CD4-positive, alpha-beta memory T cell (primary cell): Measurements from ENCODE around the gene CCR9. TPM values are rescaled to one million over a fixed set of nuclear protein-coding genes. Genes with fewer than 3 reads are reported as not detected.

Source experiments
- CTCF ChIA-PET: fragments of 350-600 bp; sonication (Branson Sonifier 250); formaldehyde crosslinking; loops from one replicate; lab custom pipeline; 2021; ENCODE audit warnings: inconsistent platforms; ENCODE audit not compliant: partially characterized antibody; lab: Charles Lee
- POLR2A ChIA-PET: fragments of 350-600 bp; sonication (Branson Sonifier 250); formaldehyde crosslinking; loops from one replicate; lab custom pipeline; 2021; ENCODE audit not compliant: partially characterized antibody; lab: Charles Lee
- DNase-seq, 5 donors: peaks; one replicate each; pipeline versions ENCODE4 v3.0.0 to v3.0.0-alpha.2; 2020 to 2022; ENCODE audit warnings: mixed read lengths in 1 of 5
- H3K27ac ChIP-seq: one replicate; pipeline ENCODE4 v1.7.0; 2013; ENCODE audit warnings: low read depth, low read length
- H3K27me3 ChIP-seq: 2 replicates; pipeline ENCODE4 v1.7.0; 2013; ENCODE audit warnings: mild to moderate bottlenecking, low read length, moderate library complexity; ENCODE audit not compliant: insufficient read depth
- H3K36me3 ChIP-seq: 2 replicates; pipeline ENCODE4 v1.7.0; 2013; ENCODE audit warnings: mild to moderate bottlenecking, low read length, moderate library complexity; ENCODE audit not compliant: insufficient read depth
- H3K4me1 ChIP-seq: 2 replicates; pipeline ENCODE4 v1.7.0; 2013; ENCODE audit warnings: mild to moderate bottlenecking, low read length, moderate library complexity; ENCODE audit not compliant: insufficient read depth
- H3K4me3 ChIP-seq, 2 donors: one replicate each; pipeline ENCODE4 v1.7.0; 2013; ENCODE audit warnings: low read length in 2 of 2, mild to moderate bottlenecking in 1 of 2
- H3K9me3 ChIP-seq, 2 donors: one replicate each; pipeline ENCODE4 v1.7.0; 2013; ENCODE audit warnings: low read length in 2 of 2, control low read depth in 1 of 2; ENCODE audit not compliant: control insufficient read depth in 1 of 2
- H3K27ac Mint-ChIP-seq, 7 donors: one replicate each; pipeline ENCODE4 v1.8.0; 2020 to 2021; ENCODE audit warnings: mixed read lengths in 7 of 7, mild to moderate bottlenecking in 6 of 7, inconsistent platforms in 3 of 7, moderate library complexity in 3 of 7
- H3K27me3 Mint-ChIP-seq, 2 donors: one replicate each; pipeline ENCODE4 v1.8.0; 2020 to 2021; ENCODE audit warnings: mixed read lengths in 2 of 2
- H3K36me3 Mint-ChIP-seq, 2 donors: one replicate each; pipeline ENCODE4 v1.8.0; 2020 to 2021; ENCODE audit warnings: mixed read lengths in 2 of 2, inconsistent platforms in 1 of 2, mild to moderate bottlenecking in 1 of 2
- H3K4me1 Mint-ChIP-seq, 4 donors: one replicate each; pipeline ENCODE4 v1.8.0; 2020 to 2021; ENCODE audit warnings: mixed read lengths in 4 of 4, mild to moderate bottlenecking in 1 of 4
- H3K4me3 Mint-ChIP-seq, 8 donors: one replicate each; pipeline ENCODE4 v1.8.0; 2020 to 2021; ENCODE audit warnings: mixed read lengths in 8 of 8, mild to moderate bottlenecking in 7 of 8, moderate library complexity in 6 of 8, inconsistent platforms in 3 of 8
- H3K9me3 Mint-ChIP-seq, 8 donors: one replicate each; pipeline ENCODE4 v1.8.0; 2020 to 2021; ENCODE audit warnings: mixed read lengths in 8 of 8, mild to moderate bottlenecking in 5 of 8, inconsistent platforms in 3 of 8, moderate library complexity in 1 of 8
- intact Hi-C: fragments of 100-400 bp; cut with micrococcal nuclease; formaldehyde crosslinking; loops from one replicate; pipeline ENCODE4 v1.15.1; 2023
- polyA plus RNA-seq, 2 donors: library from polyadenylated mRNA; unstranded; fragments of 300-500 nt; fragmentation: Illumina TruSeq; gene quantifications; one replicate each; pipeline ENCODE4 v1.2.3, GENCODE V29; 2021
- total RNA-seq, 2 experiments: library from RNA; stranded (reverse); gene quantifications; one replicate each; pipeline ENCODE4 v1.2.3, GENCODE V29; 2021

The CCR9 gene
- total and polyA plus RNA-seq, 4 experiments from 2014 or later = 3.9 to 4.5 (median 4.2) TPM

GRCh38 chr3:45950686-45951600 is 64.6 kb downstream of the CCR9 start:
- no peak overlapping the region for H3K27ac ChIP-seq
- no peaks in the 10 kb centered on the region for H3K9me3 ChIP-seq
- Mint-ChIP-seq H3K4me1 (peaks cover 26 to 85% (median 56%) of the 10 kb centered on the region in 4 donors), H3K27ac (peak overlapping the region; percentile 55 to 93 (median 89)), H3K36me3 (peaks cover 90 to 92% of the 10 kb centered on the region in 2 donors), H3K27me3 (no peaks in the 10 kb centered on the region), H3K4me3 (peak overlapping the region in 7 of 8 donors; percentile 17 to 79 (median 54)), H3K9me3 (peaks cover 0 to under 1% (median 0%) of the 10 kb centered on the region in 8 donors)
- ChIA-PET CTCF (interaction anchor here (0.9 to 5.1 kb wide), 16 partner anchors 9 to 284 kb away, joined by 3 to 37 read pairs (median 5); no protein-coding TSS in a partner anchor), POLR2A (interaction anchor here (0.7 to 18.1 kb wide), 23 partner anchors 8 to 422 kb away, joined by 3 to 195 read pairs (median 5); partner anchors contain the start of genes CCR5, CXCR6, FYCO1 and SACM1L)
- peaks cover 61% of the 10 kb centered on the region for H3K4me1 ChIP-seq
- no peaks in the 10 kb centered on the region for H3K27me3 ChIP-seq
- intact Hi-C loops = loop anchor here (2.0 kb wide), 1 partner anchor 44 kb away; the partner anchor contains the start of gene FYCO1
- H3K4me3 ChIP-seq = no peak overlapping the region
- peaks cover 90% of the 10 kb centered on the region for H3K36me3 ChIP-seq
- peak; percentile 57 to 76 (median 67) for DNase-seq

GRCh38 chr3:45951946-45952345 is 65.6 kb downstream of the CCR9 start:
- peaks cover 83% of the 10 kb centered on the region for H3K36me3 ChIP-seq
- ChIA-PET POLR2A (interaction anchor here (0.7 to 18.1 kb wide), 10 partner anchors 8 to 421 kb away, joined by 3 to 195 read pairs (median 12); partner anchors contain the start of genes CXCR6 and FYCO1), CTCF (interaction anchor here (0.6 to 5.1 kb wide), 10 partner anchors 8 to 126 kb away, joined by 3 to 37 read pairs (median 8); partner anchors contain the start of gene CXCR6)
- H3K4me1 Mint-ChIP-seq = peaks cover 21 to 82% (median 46%) of the 10 kb centered on the region in 4 donors
- no peaks in the 10 kb centered on the region for H3K9me3 Mint-ChIP-seq
- H3K27me3 Mint-ChIP-seq = no peaks in the 10 kb centered on the region
- peaks cover 51% of the 10 kb centered on the region for H3K4me1 ChIP-seq
- H3K36me3 Mint-ChIP-seq = peaks cover 87 to 89% of the 10 kb centered on the region in 2 donors
- DNase-seq = no peak
- H3K27me3 ChIP-seq = no peaks in the 10 kb centered on the region
- H3K4me3 Mint-ChIP-seq = no peak overlapping the region
- H3K27ac Mint-ChIP-seq = peak overlapping the region in 6 of 7 donors; percentile 29 to 93 (median 88)
- no peak overlapping the region for H3K27ac ChIP-seq
- H3K4me3 ChIP-seq = no peak overlapping the region
- H3K9me3 ChIP-seq = no peaks in the 10 kb centered on the region
- intact Hi-C loops = loop anchor here (2.0 kb wide), 1 partner anchor 43 kb away; the partner anchor contains the start of gene FYCO1

GRCh38 chr3:45952456-45952855 is 66.1 kb downstream of the CCR9 start:
- Histone ChIP-seq H3K27ac (no peak overlapping the region), H3K9me3 (no peaks in the 10 kb centered on the region), H3K36me3 (peaks cover 82% of the 10 kb centered on the region), H3K4me3 (no peak overlapping the region), H3K4me1 (peaks cover 47% of the 10 kb centered on the region), H3K27me3 (no peaks in the 10 kb centered on the region)
- no peaks in the 10 kb centered on the region for H3K9me3 Mint-ChIP-seq
- DNase-seq = no peak
- H3K27me3 Mint-ChIP-seq = no peaks in the 10 kb centered on the region
- peak overlapping the region in 5 of 7 donors; percentile 29 to 93 (median 80) for H3K27ac Mint-ChIP-seq
- H3K4me3 Mint-ChIP-seq = no peak overlapping the region
- H3K36me3 Mint-ChIP-seq = peaks cover 85 to 89% of the 10 kb centered on the region in 2 donors
- ChIA-PET POLR2A (interaction anchor here (0.7 to 18.1 kb wide), 7 partner anchors 9 to 116 kb away, joined by 3 to 195 read pairs (median 22); partner anchors contain the start of genes CXCR6 and FYCO1), CTCF (interaction anchor here (0.6 to 5.1 kb wide), 8 partner anchors 9 to 426 kb away, joined by 3 to 37 read pairs (median 8); partner anchors contain the start of gene CXCR6)
- intact Hi-C loops = no loop called here
- H3K4me1 Mint-ChIP-seq = peaks cover 20 to 80% (median 43%) of the 10 kb centered on the region in 4 donors

Other genes with a start within 250 kb of the CCR9 start
- gene SACM1L, start 197.1 kb upstream of the CCR9 start, total RNA-seq = 100 to 1,000 TPM in 1 of 2 experiments, 10 to 100 TPM in 1; 95.7 to 104 TPM
- gene SACM1L, start 197.1 kb upstream of the CCR9 start, polyA plus RNA-seq = 10 to 100 TPM; 27.6 to 39.1 TPM
- gene SLC6A20, start 90.0 kb upstream of the CCR9 start, total RNA-seq = not detected
- gene SLC6A20, start 90.0 kb upstream of the CCR9 start, polyA plus RNA-seq = under 1 TPM in 1 of 2 donors, not detected in 1; 0.41 TPM
- 10 to 100 TPM in 1 of 2 experiments, 1 to 10 TPM in 1; 7.1 to 10.0 TPM for gene LZTFL1, start 44.4 kb upstream of the CCR9 start, total RNA-seq
- gene LZTFL1, start 44.4 kb upstream of the CCR9 start, polyA plus RNA-seq = 10 to 100 TPM in 1 of 2 donors, 1 to 10 TPM in 1; 6.9 to 11.7 TPM
- gene CXCR6, start 56.9 kb downstream of the CCR9 start, total RNA-seq = 1 to 10 TPM; 8.6 to 9.6 TPM
- 10 to 100 TPM in 1 of 2 donors, 1 to 10 TPM in 1; 6.1 to 13.6 TPM for gene CXCR6, start 56.9 kb downstream of the CCR9 start, polyA plus RNA-seq
- 10 to 100 TPM; 42.5 to 43.3 TPM for gene FYCO1, start 109.3 kb downstream of the CCR9 start, total RNA-seq
- 10 to 100 TPM in 1 of 2 donors, under 1 TPM in 1; 0.73 to 10.8 TPM for gene FYCO1, start 109.3 kb downstream of the CCR9 start, polyA plus RNA-seq
- gene XCR1, start 140.9 kb downstream of the CCR9 start, total RNA-seq = not detected
- gene XCR1, start 140.9 kb downstream of the CCR9 start, polyA plus RNA-seq = not detected